ENCODE results near the gene GPAT3.
"Not testable (repeated sequence)": the region's sequence is repeated elsewhere in the genome, so short reads cannot be mapped to it uniquely, and the experiment has no call there.

GPAT3 gene

GRCh38 chr4:83535520-83536361 lies at the start of gene GPAT3:
GPAT3 (plus strand) TSS chr4:83536108; CDS start chr4:83536623, 515 bp downstream.
- peak; percentile 40 to 63 (median 53) for DNase-seq (ENCODE audit: low read depth in 3 of 3)

GRCh38 chr4:83486457-83487129 lies 49.3 kb upstream of the GPAT3 start:
- DNase-seq (ENCODE audit: low read depth in 3 of 3) = no peak

DNA sequence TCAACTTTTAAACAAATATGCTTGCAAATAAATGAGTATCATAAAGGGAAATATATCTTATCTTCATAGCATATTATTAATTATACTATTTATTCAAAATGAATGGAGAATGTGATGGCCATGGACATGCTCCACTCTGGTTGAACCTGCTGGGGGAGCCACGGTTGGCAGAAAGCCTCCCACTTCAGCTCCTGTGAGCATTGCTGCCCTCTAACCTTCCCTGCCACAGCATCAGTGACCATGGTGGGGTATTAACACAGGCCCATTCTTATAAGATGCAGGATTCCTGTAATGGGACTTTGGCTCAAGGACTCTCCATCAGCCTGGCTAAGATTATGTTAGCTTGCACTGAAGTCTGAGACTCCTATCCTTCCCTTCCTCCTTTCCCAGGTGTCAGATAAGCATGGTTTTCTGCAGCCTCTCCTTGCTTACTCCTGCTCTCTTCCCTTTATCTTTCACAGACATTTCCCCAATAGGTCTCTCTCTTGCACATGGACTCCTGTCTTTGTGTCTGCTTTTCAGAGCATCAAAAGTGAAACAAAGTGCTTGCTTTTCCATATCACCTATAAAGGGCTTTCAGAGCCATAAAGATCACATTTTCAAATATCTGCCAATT lies 46.1 kb upstream of the GPAT3 start:
- DNase-seq (ENCODE audit: low read depth in 3 of 3) = no peak

- DNase-seq (ENCODE audit: low read depth in 3 of 3) = no peak
Measured at GRCh38 chr4:83490876-83491450, 44.9 kb upstream of the GPAT3 start.

DNA sequence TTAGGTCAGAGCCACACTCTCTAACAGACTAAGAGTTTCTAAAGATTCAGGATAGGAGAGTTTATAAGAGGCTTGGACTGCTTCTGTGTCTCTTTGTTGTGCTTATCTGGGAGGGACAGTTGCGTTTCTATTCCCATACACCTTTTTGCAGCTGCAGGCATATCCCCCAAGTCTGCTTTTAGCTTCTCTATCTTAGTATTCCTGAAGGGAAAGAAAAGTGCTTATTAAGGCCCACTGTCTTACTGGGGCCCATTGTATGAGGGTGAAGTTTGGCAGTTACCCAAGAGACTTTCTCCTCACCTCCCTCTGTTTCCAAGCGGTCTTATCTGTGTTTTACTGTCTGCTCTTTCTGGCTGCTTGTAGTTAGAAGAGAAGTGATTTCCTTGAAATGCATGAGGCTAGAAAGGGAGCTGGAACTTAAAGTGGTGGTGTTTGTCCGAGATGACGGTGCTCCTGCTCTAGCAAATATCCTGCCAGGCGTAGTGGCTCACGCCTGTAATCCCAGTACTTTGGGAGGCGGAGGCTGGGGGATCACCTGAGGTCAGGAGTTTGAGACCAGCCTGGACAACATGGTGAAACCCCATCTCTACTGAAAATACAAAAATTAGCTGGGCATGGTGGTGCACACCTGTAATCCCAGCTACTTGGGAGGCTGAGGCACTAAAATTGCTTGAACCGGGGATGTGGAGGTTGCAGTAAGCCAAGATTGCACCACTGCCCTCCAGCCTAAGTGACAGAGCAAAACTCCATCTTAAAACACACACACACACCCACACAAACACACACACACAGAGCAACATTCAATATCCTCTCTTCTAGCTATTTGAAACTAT lies 39.6 kb upstream of the GPAT3 start:
- not testable (repeated sequence) for DNase-seq (ENCODE audit: low read depth in 3 of 3)

- no peak for DNase-seq (ENCODE audit: low read depth in 3 of 3)
Measured at GRCh38 chr4:83498187-83498586, 37.7 kb upstream of the GPAT3 start.

DNA sequence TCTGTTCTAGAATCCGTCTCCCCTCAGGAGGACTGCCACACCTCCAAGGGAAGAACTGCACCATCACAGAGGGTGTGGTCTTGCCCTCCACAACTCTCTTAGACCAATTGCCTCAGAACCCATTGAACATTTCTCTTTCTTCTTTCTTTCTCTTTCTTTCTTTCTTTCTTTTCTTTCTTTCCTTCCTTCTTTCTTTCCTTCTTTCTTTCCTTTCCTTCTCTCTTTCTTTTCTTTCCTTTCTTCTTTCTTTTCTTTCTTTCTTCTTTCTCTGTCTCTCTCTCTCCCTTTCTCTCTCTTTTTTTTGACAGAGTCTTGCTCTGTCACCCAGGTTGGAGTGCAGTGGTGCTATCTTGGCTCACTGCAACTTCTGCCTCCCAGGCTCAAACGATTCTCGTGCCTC lies 34.2 kb upstream of the GPAT3 start:
- DNase-seq (ENCODE audit: low read depth in 3 of 3) = not testable (repeated sequence)

DNA sequence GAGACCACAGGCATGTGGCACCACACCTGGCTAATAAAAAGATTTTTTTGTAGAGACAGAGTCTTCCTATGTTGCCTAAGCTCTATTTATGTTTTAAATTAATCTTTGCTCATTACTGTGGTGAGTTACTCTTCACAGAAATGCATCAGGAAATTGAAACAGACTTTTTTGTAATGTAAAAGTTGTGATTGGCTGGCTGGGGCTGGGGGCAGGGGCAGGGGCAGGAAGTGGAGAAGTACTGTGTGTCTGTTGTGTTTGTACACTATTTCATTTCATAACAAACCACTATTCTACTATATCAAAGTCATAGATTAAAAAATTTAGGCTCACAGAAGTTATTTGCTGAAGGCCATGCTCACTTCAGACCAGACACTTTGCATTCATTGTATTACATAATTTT lies 31.9 kb upstream of the GPAT3 start:
- DNase-seq (ENCODE audit: low read depth in 3 of 3) = no peak

DNA sequence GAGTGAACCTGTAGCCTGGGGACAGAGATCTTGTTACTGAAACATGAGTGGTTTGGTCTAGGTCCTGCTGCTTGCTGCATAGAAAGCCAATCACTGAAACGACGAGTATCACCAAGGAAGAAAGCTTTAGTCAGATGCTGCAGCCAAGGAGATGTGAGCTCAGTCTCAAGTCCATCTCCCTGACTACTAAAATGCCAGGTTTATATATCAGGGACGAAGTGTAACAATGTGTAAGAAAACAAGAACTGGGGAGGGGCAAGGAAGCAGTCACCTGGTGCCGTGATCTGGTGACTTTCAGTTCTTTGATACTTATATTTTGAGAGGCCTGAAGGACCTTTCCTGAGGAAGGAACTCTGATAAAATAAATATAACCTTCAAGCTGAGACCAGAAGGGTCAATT lies 31.4 kb upstream of the GPAT3 start:
- DNase-seq (ENCODE audit: low read depth in 3 of 3) = no peak

DNA sequence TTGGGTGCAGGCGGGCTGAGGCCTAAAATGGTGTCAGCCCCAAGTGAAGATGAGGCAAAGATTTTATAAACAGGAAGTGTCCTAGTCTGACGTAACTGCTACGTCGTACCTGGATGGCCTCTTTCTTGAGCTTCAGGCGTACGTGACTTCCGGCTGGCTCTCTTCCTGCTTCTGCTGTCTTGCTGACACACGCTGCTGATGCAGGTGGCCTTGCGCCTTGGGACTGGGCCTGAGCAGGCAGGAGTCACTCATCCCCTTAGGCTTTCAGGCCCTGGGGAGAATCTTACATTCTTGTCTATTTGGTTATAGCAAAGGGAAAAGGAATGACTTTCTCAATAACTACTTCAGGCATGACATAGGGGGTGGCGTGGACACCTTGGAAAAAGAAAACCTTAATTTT lies 30.9 kb upstream of the GPAT3 start:
- no peak for DNase-seq (ENCODE audit: low read depth in 3 of 3)

DNA sequence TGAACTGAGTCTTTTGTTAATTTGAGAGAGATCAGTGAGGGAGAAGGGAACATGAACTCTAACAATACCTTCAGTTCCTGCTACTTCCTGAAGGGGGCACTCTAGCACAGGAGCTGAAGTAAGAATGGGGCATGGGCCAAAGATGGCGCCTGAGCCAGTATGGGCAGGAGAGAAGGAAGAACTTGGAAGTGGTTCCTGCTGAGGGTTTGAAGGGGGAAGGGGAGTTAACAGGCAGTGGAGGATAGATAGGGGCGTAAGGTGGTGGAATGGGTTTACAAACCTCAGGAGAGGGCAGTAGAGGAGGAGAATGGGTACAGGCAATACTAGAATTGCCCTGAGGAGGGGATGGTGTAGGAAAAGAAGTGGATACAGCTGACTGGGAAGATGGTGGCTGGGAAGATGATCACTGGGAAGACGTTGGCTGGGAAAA lies 26.7 kb upstream of the GPAT3 start:
- peak; percentile 41 to 46 (median 44) for DNase-seq (ENCODE audit: low read depth in 3 of 3)

- DNase-seq (ENCODE audit: low read depth in 3 of 3) = no peak
Measured at GRCh38 chr4:83510442-83510841, 25.5 kb upstream of the GPAT3 start.

DNA sequence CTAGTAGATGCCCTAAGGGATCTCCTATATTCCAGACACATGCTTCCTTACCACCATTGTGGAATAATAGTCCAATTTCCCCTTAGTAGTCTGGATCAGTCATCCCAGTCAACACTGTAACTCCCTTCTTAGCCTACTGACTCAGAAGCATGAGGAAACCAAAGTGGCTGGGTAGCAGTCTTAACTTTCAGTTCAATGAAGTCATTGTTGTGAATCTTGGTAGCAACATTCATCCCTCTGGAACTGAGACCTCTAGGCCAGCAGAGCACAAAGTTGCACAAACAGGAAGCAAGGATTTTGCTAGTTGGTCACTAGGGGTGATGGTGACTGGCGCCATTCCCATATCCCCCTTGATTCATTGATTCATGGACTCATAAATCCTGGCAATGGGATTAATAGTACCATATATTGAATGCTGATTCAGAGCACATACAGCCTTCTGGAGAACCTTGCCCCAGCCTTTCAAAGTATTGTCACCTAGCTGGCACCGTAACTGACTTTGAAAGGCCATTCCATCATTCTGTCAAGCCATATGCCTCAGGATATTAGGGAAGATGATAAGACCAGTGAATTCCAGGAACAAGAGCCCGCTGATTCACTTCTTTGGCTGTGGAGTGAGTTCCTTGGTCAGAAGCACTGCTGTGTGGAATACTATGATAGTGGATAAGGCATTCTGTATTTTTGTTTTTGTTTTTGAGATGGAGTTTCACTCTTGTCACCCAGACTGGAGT lies 19.7 kb upstream of the GPAT3 start:
- DNase-seq (ENCODE audit: low read depth in 3 of 3) = no peak

- no peak for DNase-seq (ENCODE audit: low read depth in 3 of 3)
Measured at GRCh38 chr4:83522239-83522638, 13.7 kb upstream of the GPAT3 start.

GRCh38 chr4:83527671-83528070 lies 8.2 kb upstream of the GPAT3 start:
- no peak for DNase-seq (ENCODE audit: low read depth in 3 of 3)

GRCh38 chr4:83536362-83537272 lies 709 bp downstream of the GPAT3 start:
- no peak for DNase-seq (ENCODE audit: low read depth in 3 of 3)

DNA sequence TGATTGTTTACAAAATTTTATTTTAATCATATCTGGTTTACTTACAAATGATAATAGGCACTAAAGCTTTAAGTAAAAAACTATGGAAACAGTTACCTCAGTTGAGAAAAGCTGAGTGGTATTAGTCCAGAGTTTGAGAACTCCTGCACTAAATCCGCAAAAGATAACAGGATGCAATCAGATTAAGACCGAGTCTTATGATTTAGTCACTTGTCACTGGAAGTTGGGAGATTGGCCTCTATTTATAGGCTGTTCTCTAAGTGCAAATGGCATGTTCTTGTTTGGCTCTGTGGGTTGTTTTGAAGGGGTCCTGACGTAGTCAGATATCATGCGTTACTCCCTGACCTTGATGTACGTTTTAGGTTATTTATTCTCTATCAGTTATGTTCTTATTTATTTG lies 6.3 kb downstream of the GPAT3 start:
- DNase-seq (ENCODE audit: low read depth in 3 of 3) = no peak

- no peak for DNase-seq (ENCODE audit: low read depth in 3 of 3)
Measured at GRCh38 chr4:83546786-83547185, 10.9 kb downstream of the GPAT3 start.

GRCh38 chr4:83548151-83548905 lies 12.4 kb downstream of the GPAT3 start:
- peak; percentile 41 to 71 (median 61) for DNase-seq (ENCODE audit: low read depth in 3 of 3)

All from stimulated activated CD4-positive, alpha-beta T cell treated with anti-CD3 and anti-CD28 coated beads, TNF-alpha, amount 100 ng/mL, for 48 hours (primary cell).